ENCODE results near the gene ATG10.

ATG10 gene

GRCh38 chr5:82217917-82218316, 246.1 kb downstream of the ATG10 start:
- Mint-ChIP-seq H3K9me3 (ENCODE audit: low read depth) (no peaks in the 10 kb centered on the region), H3K27me3 (no peaks in the 10 kb centered on the region), H3K27ac (no peak overlapping the region), H3K4me1 (ENCODE audit: low read depth) (no peaks in the 10 kb centered on the region), H3K4me3 (no peak overlapping the region), H3K36me3 (peaks cover 3% of the 10 kb centered on the region)

DNA sequence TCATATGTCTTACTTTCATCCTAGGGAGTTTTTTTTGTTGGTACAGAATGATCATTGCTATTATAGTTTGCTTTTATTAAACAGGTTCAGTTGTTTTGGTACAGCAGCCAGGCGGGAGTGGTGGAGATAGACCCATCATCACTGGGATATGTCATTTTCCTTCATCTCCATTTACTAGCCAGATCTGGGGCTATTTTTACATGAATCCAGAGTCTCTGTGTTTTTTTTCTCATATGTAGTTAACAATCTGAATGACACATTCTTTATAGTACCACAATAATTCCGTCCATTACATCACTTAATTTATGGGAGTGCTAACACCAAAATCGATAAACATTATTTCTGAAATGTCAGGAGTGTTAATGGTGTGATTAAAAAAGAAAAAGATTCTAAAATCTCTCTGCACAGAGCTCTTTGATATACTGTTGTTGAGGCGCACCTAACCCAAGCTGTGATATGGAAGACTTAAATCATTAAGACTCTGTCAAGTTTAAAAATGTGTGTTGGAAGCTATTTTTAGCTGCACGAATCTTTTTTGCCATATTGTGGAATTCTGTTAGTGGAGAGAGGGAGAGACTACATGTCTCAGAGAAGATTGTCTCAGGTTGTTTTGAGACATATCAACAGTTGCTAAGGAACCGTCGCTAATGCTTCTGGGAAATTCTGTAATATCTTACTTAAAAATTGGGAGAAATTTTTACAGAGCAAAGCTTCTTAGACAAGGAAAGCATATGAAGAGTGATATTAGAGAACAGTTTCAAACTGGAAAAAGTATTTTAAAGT, 246.7 kb downstream of the ATG10 start:
- Mint-ChIP-seq H3K4me3 (no peak overlapping the region), H3K9me3 (ENCODE audit: low read depth) (no peaks in the 10 kb centered on the region), H3K27ac (no peak overlapping the region), H3K36me3 (peaks cover 3% of the 10 kb centered on the region), H3K27me3 (no peaks in the 10 kb centered on the region), H3K4me1 (ENCODE audit: low read depth) (peaks cover under 1% of the 10 kb centered on the region)

DNA sequence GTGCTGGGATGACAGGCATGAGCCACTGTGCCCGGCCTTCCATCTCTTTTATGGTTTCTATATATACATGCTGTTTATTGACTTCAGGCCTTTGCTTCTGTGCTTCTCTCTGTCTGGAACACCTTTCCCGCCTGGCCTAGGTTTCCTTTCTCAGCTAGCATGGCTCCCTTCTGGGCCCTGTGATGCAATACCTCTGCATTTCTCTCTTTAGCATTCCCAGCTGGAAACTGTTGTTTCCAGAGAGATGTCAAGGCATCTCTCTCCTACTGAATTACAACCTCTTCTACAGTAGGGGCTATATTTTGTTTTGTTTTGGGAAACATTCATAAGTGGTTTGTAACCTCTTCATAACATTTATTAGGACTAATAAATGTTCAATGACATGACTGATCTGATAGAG, 249.2 kb downstream of the ATG10 start:
- H3K27ac Mint-ChIP-seq, result no peak overlapping the region
- H3K27me3 Mint-ChIP-seq, result no peaks in the 10 kb centered on the region
- no peaks in the 10 kb centered on the region for H3K9me3 Mint-ChIP-seq (ENCODE audit: low read depth)
- H3K4me3 Mint-ChIP-seq, result no peak overlapping the region
- peaks cover 4% of the 10 kb centered on the region for H3K4me1 Mint-ChIP-seq (ENCODE audit: low read depth)
- H3K36me3 Mint-ChIP-seq, result peaks cover 3% of the 10 kb centered on the region

GRCh38 chr5:82222597-82223574, 251.1 kb downstream of the ATG10 start:
- H3K27me3 Mint-ChIP-seq, result no peaks in the 10 kb centered on the region
- H3K27ac Mint-ChIP-seq, result no peak overlapping the region
- peaks cover 3% of the 10 kb centered on the region for H3K36me3 Mint-ChIP-seq
- no peak overlapping the region for H3K4me3 Mint-ChIP-seq
- peaks cover 4% of the 10 kb centered on the region for H3K4me1 Mint-ChIP-seq (ENCODE audit: low read depth)
- H3K9me3 Mint-ChIP-seq (ENCODE audit: low read depth), result no peaks in the 10 kb centered on the region

DNA sequence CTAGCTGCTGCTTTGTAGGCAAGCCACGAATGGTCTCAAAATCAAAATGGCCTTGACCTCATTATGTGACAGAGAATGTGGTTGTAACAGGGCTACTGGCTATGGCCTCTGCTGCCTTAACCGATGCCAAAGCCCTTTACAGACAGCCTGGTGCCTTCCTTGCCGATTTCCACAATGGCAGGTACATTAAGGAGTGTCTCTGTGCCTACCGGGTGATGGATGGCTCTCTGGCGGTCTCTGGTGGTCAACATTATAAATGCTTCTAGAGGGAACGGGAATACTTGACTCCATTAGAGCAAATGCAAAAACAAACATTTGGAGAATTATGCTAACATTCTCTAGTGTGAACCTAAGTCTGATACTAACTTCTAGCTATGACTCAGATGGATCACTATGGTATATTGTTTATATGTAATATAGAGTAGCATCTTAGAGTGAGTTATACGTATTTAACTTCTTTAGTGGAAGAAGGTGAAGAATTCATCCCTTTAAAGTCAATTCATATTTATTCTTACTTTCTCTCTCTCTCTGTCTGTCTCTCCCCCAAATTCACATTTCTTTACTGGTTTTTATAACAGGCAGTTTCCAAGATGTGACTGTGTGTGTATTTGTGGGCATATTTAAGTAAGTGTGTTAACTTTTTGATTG, 253.8 kb downstream of the ATG10 start:
- Mint-ChIP-seq H3K27me3 (no peaks in the 10 kb centered on the region), H3K4me1 (ENCODE audit: low read depth) (peaks cover 4% of the 10 kb centered on the region), H3K4me3 (no peak overlapping the region), H3K36me3 (no peaks in the 10 kb centered on the region), H3K9me3 (ENCODE audit: low read depth) (no peaks in the 10 kb centered on the region), H3K27ac (no peak overlapping the region)

DNA sequence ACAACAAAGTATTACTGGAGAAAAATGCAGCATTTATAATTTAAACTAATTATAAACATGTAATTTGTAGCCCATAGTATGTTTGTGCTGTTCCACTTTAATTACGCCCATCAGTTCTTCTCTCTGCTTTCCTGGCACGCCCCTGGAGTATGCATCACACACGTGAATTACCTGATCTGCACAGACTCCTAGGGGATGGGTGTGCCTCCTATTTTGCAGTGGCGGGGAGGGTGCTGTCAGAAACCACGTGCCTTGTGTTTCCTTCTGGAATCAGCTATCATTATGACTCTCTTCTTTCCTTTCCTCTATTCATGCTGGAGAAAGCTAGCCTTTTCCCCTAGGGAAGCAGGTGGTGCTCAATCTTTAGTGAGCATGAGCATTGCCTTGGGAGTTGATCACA, 263.1 kb downstream of the ATG10 start:
- Mint-ChIP-seq H3K4me1 (ENCODE audit: low read depth) (no peaks in the 10 kb centered on the region), H3K27me3 (no peaks in the 10 kb centered on the region), H3K36me3 (no peaks in the 10 kb centered on the region), H3K9me3 (ENCODE audit: low read depth) (no peaks in the 10 kb centered on the region), H3K4me3 (no peak overlapping the region), H3K27ac (no peak overlapping the region)

- peaks cover 13% of the 10 kb centered on the region for H3K9me3 Mint-ChIP-seq (ENCODE audit: low read depth)
- peaks cover 7% of the 10 kb centered on the region for H3K36me3 Mint-ChIP-seq
- no peaks in the 10 kb centered on the region for H3K4me1 Mint-ChIP-seq (ENCODE audit: low read depth)
- H3K27me3 Mint-ChIP-seq, result no peaks in the 10 kb centered on the region
- no peak overlapping the region for H3K27ac Mint-ChIP-seq
- H3K4me3 Mint-ChIP-seq, result no peak overlapping the region
Measured at GRCh38 chr5:82244151-82244550, 272.3 kb downstream of the ATG10 start.

DNA sequence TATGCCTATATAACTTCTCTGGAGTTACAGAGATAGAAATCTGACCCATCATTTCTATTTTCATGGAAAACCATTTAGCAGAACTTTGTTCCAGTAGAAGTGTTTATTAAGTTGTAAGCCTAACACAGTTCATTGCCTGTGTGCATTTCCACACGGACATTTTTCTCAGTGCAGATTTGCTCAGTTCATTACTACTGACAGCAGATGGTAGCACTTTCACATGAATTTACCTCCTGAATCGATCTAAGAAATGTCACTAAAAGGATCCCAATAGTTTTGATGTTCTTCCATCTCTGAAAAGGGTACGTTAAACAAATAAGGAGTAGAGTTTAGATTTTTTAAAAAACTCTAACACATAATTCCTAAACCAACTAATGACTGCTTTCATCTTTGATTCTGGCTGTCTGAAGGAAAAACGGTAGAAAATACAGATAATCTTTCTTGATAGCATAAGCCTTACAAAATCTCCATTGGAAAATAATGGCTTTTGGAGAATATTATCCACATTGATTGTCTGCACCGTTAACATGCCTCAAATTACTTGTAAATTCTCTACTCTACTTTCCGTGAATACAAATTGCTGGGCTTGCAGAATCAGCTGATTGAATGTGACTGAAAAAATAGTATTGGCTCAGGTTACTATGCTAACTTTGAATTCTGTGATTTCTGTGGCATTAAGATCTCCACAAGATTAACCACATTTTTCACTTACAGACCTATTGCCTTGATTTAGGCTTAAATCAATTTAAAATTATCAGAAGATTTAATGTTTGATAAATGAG, 273.2 kb downstream of the ATG10 start:
- no peak overlapping the region for H3K4me3 Mint-ChIP-seq
- peaks cover 8% of the 10 kb centered on the region for H3K36me3 Mint-ChIP-seq
- H3K27me3 Mint-ChIP-seq, result no peaks in the 10 kb centered on the region
- no peak overlapping the region for H3K27ac Mint-ChIP-seq
- H3K9me3 Mint-ChIP-seq (ENCODE audit: low read depth), result peaks cover 13% of the 10 kb centered on the region
- H3K4me1 Mint-ChIP-seq (ENCODE audit: low read depth), result no peaks in the 10 kb centered on the region

DNA sequence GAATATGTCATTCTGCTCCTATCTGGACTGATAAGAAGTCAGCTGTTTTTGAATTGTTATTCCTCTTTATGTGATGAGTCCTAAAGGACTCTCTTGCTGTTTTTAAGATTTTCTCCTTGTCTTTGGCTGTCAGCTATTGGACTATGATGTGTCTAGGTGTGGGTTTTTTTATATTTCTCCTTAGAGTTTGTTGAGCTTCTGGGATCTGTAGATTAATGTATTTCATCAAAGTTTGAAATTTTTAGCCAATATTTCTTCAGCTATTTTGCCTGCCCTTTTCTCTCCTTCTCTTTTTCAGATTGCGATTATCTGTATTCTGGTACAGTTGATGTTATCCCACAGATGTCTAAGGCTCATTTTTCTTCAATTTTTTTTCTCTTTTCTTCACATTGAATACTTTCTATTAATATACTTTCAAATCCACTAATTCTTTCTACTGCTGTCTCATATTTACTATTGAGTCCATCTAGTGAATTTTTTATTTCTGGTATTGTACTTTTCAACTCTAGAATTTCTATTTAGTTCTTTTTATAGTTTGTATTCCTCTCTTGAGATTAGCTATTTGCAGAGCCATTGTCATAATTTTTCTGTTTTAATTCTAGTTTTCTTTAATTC, 275.2 kb downstream of the ATG10 start:
- Mint-ChIP-seq H3K36me3 (peaks cover 10% of the 10 kb centered on the region), H3K4me1 (ENCODE audit: low read depth) (no peaks in the 10 kb centered on the region), H3K27ac (no peak overlapping the region), H3K4me3 (no peak overlapping the region), H3K9me3 (ENCODE audit: low read depth) (peaks cover 13% of the 10 kb centered on the region), H3K27me3 (no peaks in the 10 kb centered on the region)

DNA sequence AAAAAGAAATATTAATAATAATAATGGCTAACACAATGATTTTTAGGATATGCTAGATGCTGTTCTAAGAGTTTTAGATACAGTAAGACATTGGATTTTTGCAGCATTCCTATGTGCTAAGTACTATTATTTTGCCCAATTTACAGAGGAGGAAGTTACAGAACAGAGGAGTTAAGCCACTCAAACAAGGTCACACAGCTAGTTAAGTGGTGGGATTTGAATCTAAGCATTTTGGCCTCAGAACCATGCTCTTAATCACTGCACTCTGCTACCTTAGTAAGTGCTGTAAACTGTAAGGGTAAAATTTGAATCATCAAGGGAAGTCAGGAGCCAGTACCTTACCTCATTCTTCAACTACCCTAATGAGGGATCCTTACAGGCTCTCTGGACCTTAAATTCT, 280.9 kb downstream of the ATG10 start:
- H3K4me1 Mint-ChIP-seq (ENCODE audit: low read depth), result no peaks in the 10 kb centered on the region
- no peaks in the 10 kb centered on the region for H3K9me3 Mint-ChIP-seq (ENCODE audit: low read depth)
- H3K36me3 Mint-ChIP-seq, result peaks cover 3% of the 10 kb centered on the region
- no peaks in the 10 kb centered on the region for H3K27me3 Mint-ChIP-seq
- no peak overlapping the region for H3K4me3 Mint-ChIP-seq
- H3K27ac Mint-ChIP-seq, result no peak overlapping the region

- Mint-ChIP-seq H3K9me3 (ENCODE audit: low read depth) (no peaks in the 10 kb centered on the region), H3K27ac (no peak overlapping the region), H3K27me3 (no peaks in the 10 kb centered on the region), H3K4me3 (no peak overlapping the region), H3K4me1 (ENCODE audit: low read depth) (no peaks in the 10 kb centered on the region), H3K36me3 (peaks cover 3% of the 10 kb centered on the region)
Measured at GRCh38 chr5:82255844-82256243, 284.0 kb downstream of the ATG10 start.

DNA sequence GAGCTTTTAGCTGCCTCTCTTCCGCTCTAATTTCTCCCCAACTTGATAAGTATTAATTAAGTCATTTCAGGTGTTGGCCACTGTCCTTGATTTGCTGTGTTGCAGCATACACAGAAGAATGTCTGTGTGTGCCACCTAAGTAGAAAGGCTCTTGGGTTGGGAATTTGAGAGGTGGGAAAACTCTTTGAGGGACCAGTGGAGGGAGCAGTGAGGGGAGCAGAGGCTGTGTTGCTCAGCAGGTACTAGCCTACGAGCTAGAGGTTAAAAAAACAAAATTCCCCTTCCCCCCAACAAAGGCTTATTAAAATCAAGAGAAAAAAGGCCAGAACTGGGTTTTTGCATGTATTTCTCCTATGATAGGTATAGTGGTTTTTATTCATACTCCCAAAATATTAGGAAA, 285.4 kb downstream of the ATG10 start:
- no peak overlapping the region for H3K4me3 Mint-ChIP-seq
- H3K9me3 Mint-ChIP-seq (ENCODE audit: low read depth), result no peaks in the 10 kb centered on the region
- H3K36me3 Mint-ChIP-seq, result peaks cover 3% of the 10 kb centered on the region
- no peak overlapping the region for H3K27ac Mint-ChIP-seq
- no peaks in the 10 kb centered on the region for H3K4me1 Mint-ChIP-seq (ENCODE audit: low read depth)
- H3K27me3 Mint-ChIP-seq, result no peaks in the 10 kb centered on the region

DNA sequence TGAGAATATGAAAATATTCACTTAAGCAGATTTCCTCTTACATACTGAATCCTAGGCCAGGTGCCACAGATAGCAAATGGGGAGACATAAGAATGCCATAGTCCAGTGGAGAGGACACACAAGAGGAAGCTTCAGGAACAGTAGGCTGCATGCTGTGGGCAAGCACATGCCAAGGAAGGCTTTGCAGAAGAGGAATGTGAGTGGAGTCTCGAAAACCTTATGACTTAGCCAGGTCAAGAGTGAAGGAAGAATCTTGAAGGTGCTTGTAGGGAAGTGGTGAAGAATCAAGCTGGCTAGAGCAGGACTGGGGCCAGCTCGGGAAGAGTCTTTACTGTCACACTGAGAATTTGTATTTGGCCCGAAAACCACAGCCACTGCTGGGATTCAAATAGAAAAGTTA, 285.9 kb downstream of the ATG10 start:
- no peaks in the 10 kb centered on the region for H3K4me1 Mint-ChIP-seq (ENCODE audit: low read depth)
- H3K27me3 Mint-ChIP-seq, result no peaks in the 10 kb centered on the region
- H3K9me3 Mint-ChIP-seq (ENCODE audit: low read depth), result no peaks in the 10 kb centered on the region
- no peak overlapping the region for H3K4me3 Mint-ChIP-seq
- peaks cover 3% of the 10 kb centered on the region for H3K36me3 Mint-ChIP-seq
- no peak overlapping the region for H3K27ac Mint-ChIP-seq

DNA sequence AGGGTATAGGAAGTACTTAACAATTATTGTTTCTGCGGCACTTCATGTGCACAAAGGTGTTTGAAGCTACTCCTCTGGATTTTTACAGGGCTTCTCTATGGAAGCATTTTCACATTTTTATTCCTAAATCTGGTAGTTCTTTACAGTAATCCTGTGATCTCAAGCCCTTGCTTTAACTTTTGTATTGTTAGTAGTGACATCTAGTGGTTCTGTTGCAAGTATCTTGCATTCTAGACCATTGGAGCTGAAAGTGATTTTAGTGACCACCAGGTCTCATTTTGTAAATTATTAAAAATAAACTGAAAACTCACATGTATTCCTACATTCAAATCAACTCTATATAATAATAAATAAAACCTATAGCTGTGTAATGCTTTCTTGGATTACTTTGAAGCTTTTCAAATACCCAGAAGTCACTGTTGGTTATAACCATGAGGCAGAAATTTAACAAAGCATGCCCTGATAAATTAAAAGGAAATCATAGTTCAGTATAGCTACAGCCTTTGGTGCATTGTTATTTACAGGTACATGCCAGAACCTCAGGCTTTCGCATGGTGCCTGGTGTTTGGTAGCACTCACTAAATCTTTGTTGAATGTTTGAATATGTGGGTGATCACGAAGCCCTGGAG, 287.5 kb downstream of the ATG10 start:
- Mint-ChIP-seq H3K27ac (no peak overlapping the region), H3K9me3 (ENCODE audit: low read depth) (no peaks in the 10 kb centered on the region), H3K4me3 (no peak overlapping the region), H3K4me1 (ENCODE audit: low read depth) (no peaks in the 10 kb centered on the region), H3K36me3 (peaks cover 3% of the 10 kb centered on the region), H3K27me3 (no peaks in the 10 kb centered on the region)
